Measurements from ENCODE around the gene CD2AP.

Gene CD2AP

DNA sequence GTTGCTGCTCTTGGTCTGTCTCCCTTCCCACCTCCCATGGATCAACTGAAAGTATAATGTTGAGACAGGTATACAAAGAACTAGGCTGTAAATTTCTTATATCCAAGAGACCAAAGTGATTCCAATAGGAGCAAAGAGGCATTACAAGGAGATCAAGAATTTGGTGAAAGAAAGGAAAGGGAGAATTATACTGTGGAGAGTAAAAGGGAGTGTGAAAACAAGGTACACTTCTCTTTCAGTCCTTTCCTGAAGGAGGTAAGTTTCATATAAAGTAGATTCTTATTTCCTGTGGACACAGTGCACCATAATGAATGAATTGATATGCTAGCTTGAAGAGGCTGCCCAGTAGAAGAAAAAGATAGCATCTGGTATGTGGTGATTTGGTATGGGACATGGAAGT is 49.7 kb downstream of the CD2AP start:
- no peak overlapping the region for H3K27ac ChIP-seq
- TF ChIP-seq, protein P1, sequence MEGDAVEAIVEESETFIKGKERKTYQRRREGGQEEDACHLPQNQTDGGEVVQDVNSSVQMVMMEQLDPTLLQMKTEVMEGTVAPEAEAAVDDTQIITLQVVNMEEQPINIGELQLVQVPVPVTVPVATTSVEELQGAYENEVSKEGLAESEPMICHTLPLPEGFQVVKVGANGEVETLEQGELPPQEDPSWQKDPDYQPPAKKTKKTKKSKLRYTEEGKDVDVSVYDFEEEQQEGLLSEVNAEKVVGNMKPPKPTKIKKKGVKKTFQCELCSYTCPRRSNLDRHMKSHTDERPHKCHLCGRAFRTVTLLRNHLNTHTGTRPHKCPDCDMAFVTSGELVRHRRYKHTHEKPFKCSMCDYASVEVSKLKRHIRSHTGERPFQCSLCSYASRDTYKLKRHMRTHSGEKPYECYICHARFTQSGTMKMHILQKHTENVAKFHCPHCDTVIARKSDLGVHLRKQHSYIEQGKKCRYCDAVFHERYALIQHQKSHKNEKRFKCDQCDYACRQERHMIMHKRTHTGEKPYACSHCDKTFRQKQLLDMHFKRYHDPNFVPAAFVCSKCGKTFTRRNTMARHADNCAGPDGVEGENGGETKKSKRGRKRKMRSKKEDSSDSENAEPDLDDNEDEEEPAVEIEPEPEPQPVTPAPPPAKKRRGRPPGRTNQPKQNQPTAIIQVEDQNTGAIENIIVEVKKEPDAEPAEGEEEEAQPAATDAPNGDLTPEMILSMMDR (conservative IDR thresholded peaks at IDR 0.05): no peak
- no peak for TF ChIP-seq ZFX (IDR thresholded peaks at IDR 0.05)

GRCh38 chr6:47529734-47530133 is 52.1 kb downstream of the CD2AP start:
- TF ChIP-seq, protein P1 (conservative IDR thresholded peaks at IDR 0.05): no peak
- TF ChIP-seq ZFX (IDR thresholded peaks at IDR 0.05): no peak

GRCh38 chr6:47532981-47533585 is 55.5 kb downstream of the CD2AP start:
- TF ChIP-seq, protein P1 (conservative IDR thresholded peaks at IDR 0.05): no peak
- no peak for TF ChIP-seq ZFX (IDR thresholded peaks at IDR 0.05)
- no peak overlapping the region for H3K27ac ChIP-seq

More at GRCh38 chr6:47529734-47530133, 52.1 kb downstream of the CD2AP start:
- no peak overlapping the region for H3K27ac ChIP-seq

- TF ChIP-seq, protein P1 (conservative IDR thresholded peaks at IDR 0.05): no peak
- TF ChIP-seq ZFX (IDR thresholded peaks at IDR 0.05): no peak
- peak overlapping the region; percentile 65 for H3K27ac ChIP-seq
These were observed 56.5 kb downstream of the CD2AP start for GRCh38 chr6:47534063-47534462.

DNA sequence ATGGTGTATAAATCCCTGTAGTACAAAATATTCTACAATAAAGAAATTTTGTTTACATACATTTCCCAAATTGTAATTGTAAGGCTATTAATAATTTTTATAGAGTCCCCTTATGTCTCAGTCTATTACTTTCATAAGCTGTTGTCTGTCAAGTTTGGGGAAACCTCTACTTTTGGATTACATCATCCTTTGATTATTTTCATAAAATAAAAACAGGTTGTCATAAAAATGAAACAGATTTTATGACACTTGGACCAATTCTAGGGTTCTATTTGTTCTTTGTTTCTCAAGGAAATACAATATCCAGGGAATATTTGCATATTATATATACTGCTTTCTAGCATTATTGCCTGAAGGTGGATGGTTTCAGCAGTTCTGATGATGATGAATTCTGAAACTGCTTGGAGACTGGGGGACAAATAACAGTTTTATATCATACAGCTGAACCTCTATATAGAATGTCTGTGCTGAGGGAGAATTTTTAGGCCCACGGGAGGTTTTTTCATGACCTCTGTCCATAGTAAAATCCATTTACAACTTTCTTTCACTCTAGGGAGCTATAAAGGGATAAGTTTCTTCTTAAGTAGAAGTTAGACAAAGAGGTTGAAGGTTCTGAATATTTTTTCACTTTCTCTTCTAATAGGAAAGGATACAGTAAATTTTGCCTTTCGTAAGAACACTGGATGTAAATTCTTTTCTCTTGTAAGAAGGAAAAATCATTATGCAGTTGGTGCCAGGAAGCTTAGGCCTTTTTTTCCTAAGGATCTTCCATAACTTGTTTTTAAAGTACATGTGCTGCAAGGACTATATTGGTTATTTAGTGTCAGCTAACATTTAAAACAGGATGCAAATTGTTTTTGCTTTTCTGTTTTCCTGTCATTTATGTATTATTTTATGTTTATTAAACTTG is 58.0 kb downstream of the CD2AP start:
- no peak for TF ChIP-seq ZFX (IDR thresholded peaks at IDR 0.05)
- TF ChIP-seq, protein P1 (conservative IDR thresholded peaks at IDR 0.05): no peak
- H3K27ac ChIP-seq: no peak overlapping the region

DNA sequence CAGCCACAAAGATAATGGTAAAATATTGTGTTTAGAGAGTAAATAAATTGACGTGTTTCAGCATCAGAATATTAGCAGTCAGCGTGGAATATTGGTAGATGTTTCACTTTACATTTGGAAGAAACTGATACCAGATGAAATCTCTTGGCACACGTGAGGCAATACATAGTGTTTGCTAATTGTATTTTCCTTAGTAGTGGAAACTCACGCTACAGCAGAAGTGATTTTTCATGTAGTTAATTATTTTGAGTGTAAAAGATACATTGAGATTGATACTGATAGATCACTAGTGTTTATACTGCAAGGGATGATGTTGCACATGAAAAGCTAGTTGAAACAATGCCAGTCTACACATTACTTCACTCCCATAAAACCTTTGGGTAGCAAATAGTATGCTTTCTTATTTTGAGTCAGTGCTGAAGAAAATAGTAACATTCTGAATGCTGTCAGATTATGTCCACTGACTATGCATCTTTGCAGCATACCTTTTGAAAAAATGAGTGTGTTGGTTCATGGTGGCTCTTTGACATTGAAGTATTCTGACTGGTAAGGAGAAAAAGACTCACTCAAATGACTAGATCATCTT is 59.3 kb downstream of the CD2AP start:
- no peak overlapping the region for H3K27ac ChIP-seq

More for the DNA sequence above, 59.3 kb downstream of the CD2AP start:
- TF ChIP-seq ZFX (IDR thresholded peaks at IDR 0.05): no peak
- TF ChIP-seq, protein P1 (conservative IDR thresholded peaks at IDR 0.05): no peak

Measured in C4-2B (cell line).